Amygdala (tissue), 56 donors: ENCODE data around the gene POU2F3.
"Not testable (repeated sequence)": the region's sequence is repeated elsewhere in the genome, so short reads cannot be mapped to it uniquely, and the experiment has no call there.

Experiments
- DNase-seq, 56 donors: peaks; one replicate each; lab custom pipeline; 2025; lab: John Stamatoyannopoulos, UW

The POU2F3 gene

GRCh38 chr11:120272303-120272702, 32.4 kb downstream of the POU2F3 start:
- DNase-seq, result no peak

- no peak for DNase-seq
Measured at GRCh38 chr11:120273432-120273831, 33.5 kb downstream of the POU2F3 start.

- not testable (repeated sequence) for DNase-seq
Measured at GRCh38 chr11:120273956-120274355, 34.0 kb downstream of the POU2F3 start.

GRCh38 chr11:120279502-120279901, 39.6 kb downstream of the POU2F3 start:
- DNase-seq, result no peak

GRCh38 chr11:120280600-120281051, 40.7 kb downstream of the POU2F3 start:
- DNase-seq, result no peak

- DNase-seq, result no peak
Measured at GRCh38 chr11:120281143-120281795, 41.3 kb downstream of the POU2F3 start.

GRCh38 chr11:120283124-120283523, 43.2 kb downstream of the POU2F3 start:
- DNase-seq, result no peak

GRCh38 chr11:120284272-120284671, 44.3 kb downstream of the POU2F3 start:
- no peak for DNase-seq

- no peak for DNase-seq
Measured at GRCh38 chr11:120285256-120285655, 45.3 kb downstream of the POU2F3 start.

GRCh38 chr11:120288021-120288420, 48.1 kb downstream of the POU2F3 start:
- no peak for DNase-seq

- no peak for DNase-seq
Measured at GRCh38 chr11:120289426-120289825, 49.5 kb downstream of the POU2F3 start.

- DNase-seq, result no peak
Measured at GRCh38 chr11:120290956-120291355, 51.0 kb downstream of the POU2F3 start.

GRCh38 chr11:120293038-120293800, 53.3 kb downstream of the POU2F3 start:
- DNase-seq, result no peak

GRCh38 chr11:120294096-120294495, 54.2 kb downstream of the POU2F3 start:
- DNase-seq, result no peak

- no peak for DNase-seq
Measured at GRCh38 chr11:120295099-120295498, 55.2 kb downstream of the POU2F3 start.

GRCh38 chr11:120296554-120296953, 56.6 kb downstream of the POU2F3 start:
- DNase-seq, result no peak

GRCh38 chr11:120298461-120298860, 58.5 kb downstream of the POU2F3 start:
- no peak for DNase-seq

GRCh38 chr11:120302001-120302805, 62.3 kb downstream of the POU2F3 start:
- no peak for DNase-seq

- DNase-seq, result peak in 22 of 56 donors; percentile 5 to 72 (median 19)
Measured at GRCh38 chr11:120303004-120303637, 63.2 kb downstream of the POU2F3 start.

GRCh38 chr11:120304526-120304925, 64.6 kb downstream of the POU2F3 start:
- DNase-seq, result no peak

- DNase-seq, result no peak
Measured at GRCh38 chr11:120305286-120305685, 65.3 kb downstream of the POU2F3 start.
